Central memory CD4-positive, alpha-beta T cell (primary cell): ENCODE data around the gene CFAP46.

Source experiments
- DNase-seq: peaks from one replicate; pipeline ENCODE4 v3.0.0; 2022

Gene CFAP46

GRCh38 chr10:132764108-132764507 lies 178.3 kb downstream of the CFAP46 start:
- no peak for DNase-seq

GRCh38 chr10:132763545-132763944 lies 178.8 kb downstream of the CFAP46 start:
- DNase-seq: no peak

- DNase-seq: no peak
Observed at GRCh38 chr10:132762267-132762666, 180.1 kb downstream of the CFAP46 start.

GRCh38 chr10:132761395-132762060 lies 180.8 kb downstream of the CFAP46 start:
- no peak for DNase-seq

- DNase-seq: no peak
Observed at GRCh38 chr10:132758865-132759264, 183.5 kb downstream of the CFAP46 start.
